GM12891 (cell line): ENCODE results near the gene HCN2.

Source experiments
- DNase-seq: peaks from one replicate; pipeline ENCODE4 v3.0.0; 2011; ENCODE audit warnings: low spot score; ENCODE audit not compliant: insufficient read length
- FAIRE-seq: peaks from 2 replicates; lab custom pipeline; 2011; peaks lifted over from hg19 to GRCh38; lab: Jason Lieb, UNC
- PAX5 ChIP-seq: IDR thresholded peaks from 2 replicates; pipeline ENCODE4 v1.6.1; 2011; ENCODE audit warnings: low read length, moderate library complexity, mild to moderate bottlenecking; ENCODE audit not compliant: insufficient read depth, severe bottlenecking
- POLR2A ChIP-seq: IDR thresholded peaks from 2 replicates; pipeline ENCODE4 v1.6.1; 2011; ENCODE audit warnings: low read depth, low read length, control low read depth
- POLR2AphosphoS5 ChIP-seq: IDR thresholded peaks from 2 replicates; pipeline ENCODE4 v1.6.1; 2011; ENCODE audit warnings: low read depth, low read length, control low read depth
- POU2F2 ChIP-seq: IDR thresholded peaks from 2 replicates; pipeline ENCODE4 v1.6.1; 2011; ENCODE audit warnings: low read depth, mild to moderate bottlenecking, control low read depth, low read length, moderate library complexity
- SPI1 ChIP-seq: IDR thresholded peaks from 2 replicates; pipeline ENCODE4 v1.6.1; 2011; ENCODE audit warnings: low read depth, low read length, control low read depth
- TAF1 ChIP-seq: IDR thresholded peaks from 2 replicates; pipeline ENCODE4 v1.6.1; 2011; ENCODE audit warnings: low read depth, low read length, control low read depth

HCN2 gene

GRCh38 chr19:577439-578392 is 12.0 kb upstream of the HCN2 start:
- TF ChIP-seq POLR2AphosphoS5 (no peak), POLR2A (no peak), SPI1 (no peak), TAF1 (no peak), PAX5 (no peak), POU2F2 (no peak)
- FAIRE-seq (no peak), DNase-seq (no peak)

GRCh38 chr19:579111-579841 is 10.4 kb upstream of the HCN2 start:
- no peak for FAIRE-seq

DNA sequence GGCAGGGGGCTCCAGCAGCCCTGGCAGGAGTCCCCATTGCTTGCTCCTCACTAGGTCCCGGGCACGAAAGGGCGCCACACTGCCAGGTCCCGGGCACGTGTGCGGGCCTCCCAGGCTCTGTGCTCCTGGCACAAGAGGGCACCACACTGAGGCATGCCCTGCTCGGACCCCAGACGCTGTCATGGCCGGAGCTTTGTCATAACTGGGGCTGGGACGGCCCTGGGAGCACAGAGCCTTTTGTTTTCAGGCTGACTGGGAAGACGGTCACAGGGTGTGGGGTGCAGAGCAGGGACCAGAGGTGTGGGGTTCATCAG is 9.9 kb upstream of the HCN2 start:
- no peak for TF ChIP-seq PAX5
- TF ChIP-seq POU2F2 = no peak
- no peak for TF ChIP-seq POLR2AphosphoS5
- no peak for TF ChIP-seq TAF1
- no peak for TF ChIP-seq POLR2A
- no peak for TF ChIP-seq SPI1
- no peak for DNase-seq
- FAIRE-seq = no peak

More at GRCh38 chr19:579111-579841, 10.4 kb upstream of the HCN2 start:
- TF ChIP-seq PAX5 (no peak), SPI1 (no peak), POU2F2 (no peak), POLR2A (no peak), POLR2AphosphoS5 (no peak)
- no peak for DNase-seq

DNA sequence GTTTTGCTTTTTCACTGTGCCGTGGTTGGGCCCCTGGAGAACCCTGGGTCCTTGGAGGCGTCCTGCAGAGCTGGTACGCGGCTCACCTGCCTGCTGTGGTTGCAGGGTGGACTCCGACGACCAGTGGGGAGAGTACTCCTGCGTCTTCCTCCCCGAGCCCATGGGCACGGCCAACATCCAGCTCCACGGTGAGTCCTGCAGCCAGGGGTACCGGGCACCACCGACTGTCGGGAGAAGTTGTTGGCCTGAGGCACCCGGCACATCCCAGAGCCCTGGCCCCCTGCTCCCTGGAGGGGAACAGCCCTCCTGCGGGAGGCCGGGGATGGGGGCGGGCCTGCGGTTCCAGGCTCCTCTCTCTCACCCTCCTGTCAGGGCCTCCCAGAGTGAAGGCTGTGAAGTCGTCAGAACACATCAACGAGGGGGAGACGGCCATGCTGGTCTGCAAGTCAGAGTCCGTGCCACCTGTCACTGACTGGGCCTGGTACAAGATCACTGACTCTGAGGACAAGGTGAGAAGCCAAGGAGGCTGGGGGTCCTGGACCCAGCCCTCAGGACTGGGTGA is 9.3 kb upstream of the HCN2 start:
- no peak for FAIRE-seq
- no peak for TF ChIP-seq POLR2A

DNA sequence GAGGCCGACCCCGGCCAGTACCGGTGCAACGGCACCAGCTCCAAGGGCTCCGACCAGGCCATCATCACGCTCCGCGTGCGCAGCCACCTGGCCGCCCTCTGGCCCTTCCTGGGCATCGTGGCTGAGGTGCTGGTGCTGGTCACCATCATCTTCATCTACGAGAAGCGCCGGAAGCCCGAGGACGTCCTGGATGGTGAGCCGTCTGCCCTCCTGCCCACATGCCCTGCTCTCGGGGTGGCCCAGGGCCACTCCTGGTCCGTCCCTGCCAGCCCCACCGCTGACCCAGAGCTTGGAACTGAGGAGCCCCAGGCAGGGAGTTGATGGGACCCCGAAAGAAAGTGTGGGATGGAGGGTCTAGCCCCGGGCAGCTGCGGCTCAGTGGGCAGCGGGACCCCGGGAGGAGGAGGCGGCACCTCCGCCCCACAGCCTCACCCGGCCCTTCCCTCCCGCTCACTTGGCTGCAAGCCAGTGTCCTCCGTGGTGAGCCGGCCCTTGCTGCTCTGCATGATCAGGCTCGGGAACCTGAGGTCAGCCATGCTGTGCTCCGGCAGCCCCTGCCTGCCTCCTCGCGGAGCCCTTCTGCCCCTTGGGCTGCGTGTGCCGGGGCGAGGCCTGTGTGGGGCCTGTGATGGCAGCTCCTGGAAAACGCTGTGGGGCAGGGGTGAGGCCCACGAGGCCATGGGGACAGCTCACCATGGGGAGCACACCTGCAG is 8.1 kb upstream of the HCN2 start:
- FAIRE-seq (no peak), DNase-seq (no peak)
- TF ChIP-seq PAX5 = no peak
- no peak for TF ChIP-seq SPI1
- no peak for TF ChIP-seq POU2F2
- TF ChIP-seq TAF1 = no peak
- no peak for TF ChIP-seq POLR2A
- no peak for TF ChIP-seq POLR2AphosphoS5

More for the DNA sequence above, 9.3 kb upstream of the HCN2 start:
- no peak for DNase-seq

GRCh38 chr19:582497-583197 is 7.0 kb upstream of the HCN2 start:
- FAIRE-seq (no peak), DNase-seq (no peak)
- TF ChIP-seq POLR2AphosphoS5 (no peak), POLR2A (no peak), SPI1 (no peak), POU2F2 (no peak), PAX5 (no peak), TAF1 (no peak)

GRCh38 chr19:583198-583967 is 6.3 kb upstream of the HCN2 start:
- peak; percentile 41 for TF ChIP-seq POLR2AphosphoS5
- no peak for TF ChIP-seq SPI1
- no peak for TF ChIP-seq TAF1
- TF ChIP-seq POLR2A = peak; percentile 3; the same call in 1 of the 2 replicates
- TF ChIP-seq POU2F2 = no peak
- no peak for DNase-seq
- FAIRE-seq = no peak

GRCh38 chr19:583968-584239 is 5.8 kb upstream of the HCN2 start:
- no peak for TF ChIP-seq POU2F2
- TF ChIP-seq POLR2AphosphoS5 = peak; percentile 49; the same call in 1 of the 2 replicates
- TF ChIP-seq POLR2A = peak; percentile 12; the same call in 1 of the 2 replicates
- DNase-seq (no peak), FAIRE-seq (no peak)
